NT2/D1 (cell line): ENCODE data around the gene CDKN2A.

ENCODE experiments used
- SUZ12 ChIP-seq: IDR thresholded peaks from 2 replicates; pipeline ENCODE4 v1.6.1; 2011; ENCODE audit not compliant: insufficient read length, insufficient read depth; ENCODE audit errors: extremely low read depth
- YY1 ChIP-seq: IDR thresholded peaks from 2 replicates; pipeline ENCODE4 v1.6.1; 2011; ENCODE audit not compliant: insufficient read length, insufficient read depth
- ZNF274 ChIP-seq: IDR thresholded peaks from 2 replicates; pipeline ENCODE4 v1.6.1; 2011; ENCODE audit warnings: mild to moderate bottlenecking, low read depth, low read length

DNA sequence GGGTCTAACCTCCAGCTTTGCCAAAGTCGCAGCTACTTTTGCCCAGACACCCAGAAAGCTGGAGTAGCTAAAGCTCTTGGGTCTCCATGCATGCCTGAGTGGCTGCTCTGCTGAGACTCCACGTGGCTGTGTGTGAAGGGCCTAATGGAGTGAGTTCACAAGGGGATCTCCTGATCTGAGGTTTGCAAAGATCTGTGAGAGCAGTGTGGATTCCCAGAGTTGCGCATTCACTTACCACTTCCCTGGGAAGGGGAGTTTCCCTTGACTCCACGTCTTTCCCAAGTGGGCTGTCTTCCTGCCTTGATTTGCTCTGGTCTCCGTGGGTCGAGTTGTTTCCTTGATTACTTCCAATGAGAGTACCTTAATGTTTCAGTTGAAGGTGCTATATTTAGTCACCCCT is 32.5 kb upstream of the CDKN2A start:
- TF ChIP-seq YY1 (no peak), SUZ12 (no peak), ZNF274 (no peak)
